Neural cell (in vitro differentiated cells): ENCODE results near the gene ANKS1B.

Experiments
- EP300 ChIP-seq: fragments of 450-650 bp; conservative IDR thresholded peaks from 2 replicates; pipeline ENCODE4 v1.6.1; 2014; ENCODE audit warnings: antibody characterized with exemption, mild to moderate bottlenecking, moderate library complexity; ENCODE audit not compliant: poor library complexity, severe bottlenecking
- EZH2 ChIP-seq: fragments of 200-600, 300-800 bp; shearing (Covaris generic), sonication (generic); IDR thresholded peaks from 2 replicates; pipeline ENCODE4 v1.6.1; 2014; ENCODE audit warnings: antibody characterized with exemption, low read length, borderline replicate concordance, mild to moderate bottlenecking; ENCODE audit not compliant: insufficient read depth, poor library complexity, severe bottlenecking
- POLR2AphosphoS5 ChIP-seq: IDR thresholded peaks from 2 replicates; pipeline ENCODE4 v1.6.1; 2012
- TF ChIP-seq, protein P1 (sequence below): fragments of 450-650 bp; IDR thresholded peaks from 2 replicates; pipeline ENCODE4 v1.5.1; 2014; ENCODE audit warnings: antibody characterized with exemption, mild to moderate bottlenecking, moderate library complexity; ENCODE audit not compliant: poor library complexity, severe bottlenecking

DNA sequence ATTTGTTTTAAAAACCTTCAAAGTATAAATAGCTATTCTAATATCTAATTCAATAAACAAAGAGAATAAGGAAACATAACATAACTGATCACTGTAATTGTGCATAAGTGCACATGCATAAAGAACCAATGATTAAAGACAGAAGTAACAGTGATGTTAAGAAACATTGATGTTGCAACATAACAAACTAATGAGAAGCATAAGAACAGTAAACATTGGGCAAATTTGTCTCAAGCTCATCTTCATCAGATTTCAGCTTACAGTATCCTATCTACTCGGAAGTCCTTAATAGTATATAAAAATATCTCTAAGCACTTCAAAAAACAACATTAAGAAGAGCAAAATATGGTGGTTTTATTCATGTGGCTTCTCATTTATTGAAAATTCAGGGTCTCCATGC, 239.6 kb downstream of the ANKS1B start:
- TF ChIP-seq EZH2 (no peak), POLR2AphosphoS5 (no peak), EP300 (no peak)
- TF ChIP-seq, protein P1, sequence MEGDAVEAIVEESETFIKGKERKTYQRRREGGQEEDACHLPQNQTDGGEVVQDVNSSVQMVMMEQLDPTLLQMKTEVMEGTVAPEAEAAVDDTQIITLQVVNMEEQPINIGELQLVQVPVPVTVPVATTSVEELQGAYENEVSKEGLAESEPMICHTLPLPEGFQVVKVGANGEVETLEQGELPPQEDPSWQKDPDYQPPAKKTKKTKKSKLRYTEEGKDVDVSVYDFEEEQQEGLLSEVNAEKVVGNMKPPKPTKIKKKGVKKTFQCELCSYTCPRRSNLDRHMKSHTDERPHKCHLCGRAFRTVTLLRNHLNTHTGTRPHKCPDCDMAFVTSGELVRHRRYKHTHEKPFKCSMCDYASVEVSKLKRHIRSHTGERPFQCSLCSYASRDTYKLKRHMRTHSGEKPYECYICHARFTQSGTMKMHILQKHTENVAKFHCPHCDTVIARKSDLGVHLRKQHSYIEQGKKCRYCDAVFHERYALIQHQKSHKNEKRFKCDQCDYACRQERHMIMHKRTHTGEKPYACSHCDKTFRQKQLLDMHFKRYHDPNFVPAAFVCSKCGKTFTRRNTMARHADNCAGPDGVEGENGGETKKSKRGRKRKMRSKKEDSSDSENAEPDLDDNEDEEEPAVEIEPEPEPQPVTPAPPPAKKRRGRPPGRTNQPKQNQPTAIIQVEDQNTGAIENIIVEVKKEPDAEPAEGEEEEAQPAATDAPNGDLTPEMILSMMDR = no peak
